IMR-90 (cell line): ENCODE measurements around the gene ZNF573. TPM values are rescaled to one million over a fixed set of nuclear protein-coding genes. Genes with fewer than 3 reads are reported as not detected.
"Not testable (repeated sequence)": the region's sequence is repeated elsewhere in the genome, so short reads cannot be mapped to it uniquely, and the experiment has no call there.

Experiments used
- ATAC-seq: fragments of 200-7000 bp; cut with Tn5 transposase; 2 replicates; pipeline ENCODE4 v1.9.1; 2020; ENCODE audit warnings: low read depth, mild to moderate bottlenecking, moderate library complexity
- BruUV-seq: library from RNA; stranded (reverse); fragments of 400-500 nt; replicated peaks from 2 replicates; lab custom pipeline; 2021; lab: Mats Ljungman, UMichigan
- CTCF ChIA-PET: fragments of 300-600 bp; formaldehyde crosslinking; extraction: SDS; loops from one replicate; lab custom pipeline; 2021; ENCODE audit warnings: antibody characterized with exemption; lab: Yijun Ruan, JAX
- POLR2A ChIA-PET: fragments of 300-600 bp; sonication (Branson Sonifier 250); formaldehyde crosslinking; loops from one replicate; lab custom pipeline; 2022; ENCODE audit warnings: antibody characterized with exemption; ENCODE audit not compliant: unreplicated experiment; lab: Charles Lee
- DNase-seq: peaks from one replicate; pipeline ENCODE4 v3.0.0; 2013
- H2AFZ ChIP-seq: replicated peaks from 2 replicates; pipeline ENCODE3; 2013; ENCODE audit warnings: low read length, mild to moderate bottlenecking; ENCODE audit not compliant: poor library complexity
- H2AK5ac ChIP-seq: 2 replicates; pipeline ENCODE4 v1.6.1; 2013; ENCODE audit warnings: low read depth, low read length, inconsistent platforms
- H2AK9ac ChIP-seq: replicated peaks from 2 replicates; pipeline ENCODE3; 2013; ENCODE audit warnings: mild to moderate bottlenecking, low read depth, low read length, moderate library complexity; ENCODE audit not compliant: poor library complexity
- H2BK120ac ChIP-seq: 2 replicates; pipeline ENCODE4 v1.6.1; 2013; ENCODE audit warnings: low read depth, low read length, inconsistent platforms
- H2BK15ac ChIP-seq: 3 replicates; pipeline ENCODE4 v1.6.1; 2013; ENCODE audit warnings: low read depth, low read length, inconsistent platforms
- H2BK20ac ChIP-seq: 2 replicates; pipeline ENCODE4 v1.6.1; 2013; ENCODE audit warnings: low read depth, mild to moderate bottlenecking, inconsistent platforms, low read length, moderate library complexity
- H2BK5ac ChIP-seq: 2 replicates; pipeline ENCODE4 v1.6.1; 2013; ENCODE audit warnings: mild to moderate bottlenecking, low read depth, low read length, inconsistent platforms; ENCODE audit not compliant: poor library complexity, severe bottlenecking
- H3K14ac ChIP-seq: replicated peaks from 2 replicates; pipeline ENCODE4 v1.6.1; 2013; ENCODE audit warnings: low read depth, low read length, inconsistent platforms
- H3K18ac ChIP-seq: 2 replicates; pipeline ENCODE4 v1.6.1; 2013; ENCODE audit warnings: low read depth, low read length, control low read depth
- H3K23ac ChIP-seq: 2 replicates; pipeline ENCODE4 v1.6.1; 2013; ENCODE audit warnings: low read depth, low read length, inconsistent platforms
- H3K27ac ChIP-seq: 2 replicates; pipeline ENCODE4 v1.5.1; 2013; ENCODE audit warnings: mild to moderate bottlenecking, control low read depth, low read length; ENCODE audit not compliant: insufficient read depth
- H3K27me3 ChIP-seq: 2 replicates; pipeline ENCODE4 v1.6.1; 2013; ENCODE audit warnings: low read length; ENCODE audit not compliant: control insufficient read depth, insufficient read depth
- H3K36me3 ChIP-seq: 2 replicates; pipeline ENCODE4 v1.6.1; 2013; ENCODE audit warnings: low read length, mixed read lengths; ENCODE audit not compliant: control insufficient read depth, insufficient read depth
- H3K4ac ChIP-seq: 2 replicates; pipeline ENCODE4 v1.6.1; 2013; ENCODE audit warnings: low read depth, low read length, inconsistent platforms
- H3K4me1 ChIP-seq: 2 replicates; pipeline ENCODE4 v1.6.1; 2013; ENCODE audit warnings: low read length, mixed read lengths; ENCODE audit not compliant: control insufficient read depth, insufficient read depth
- H3K4me2 ChIP-seq: 2 replicates; pipeline ENCODE4 v1.6.1; 2013; ENCODE audit warnings: low read depth, mild to moderate bottlenecking, control low read depth, low read length, moderate library complexity
- H3K4me3 ChIP-seq: 2 replicates; pipeline ENCODE4 v1.5.1; 2013; ENCODE audit warnings: low read depth, mild to moderate bottlenecking, control low read depth, low read length, moderate library complexity; ENCODE audit not compliant: insufficient read depth
- H3K56ac ChIP-seq: 2 replicates; pipeline ENCODE4 v1.6.1; 2013; ENCODE audit warnings: low read length, inconsistent platforms; ENCODE audit not compliant: insufficient read depth; ENCODE audit errors: extremely low read depth
- H3K79me1 ChIP-seq, 2 experiments: 2 replicates each; pipeline ENCODE4 v1.6.1; 2013; ENCODE audit warnings: low read length in 2 of 2, inconsistent platforms in 1 of 2, low read depth in 1 of 2
- H3K9ac ChIP-seq: 2 replicates; pipeline ENCODE4 v1.6.1; 2013; ENCODE audit warnings: low read depth, low read length, control low read depth
- H3K9me1 ChIP-seq: 2 replicates; pipeline ENCODE4 v1.6.1; 2013; ENCODE audit warnings: low read length, inconsistent platforms; ENCODE audit not compliant: insufficient read depth
- H3K9me3 ChIP-seq: 2 replicates; pipeline ENCODE4 v1.6.1; 2013; ENCODE audit warnings: low read length; ENCODE audit not compliant: control insufficient read depth, insufficient read depth
- H4K20me1 ChIP-seq: 2 replicates; pipeline ENCODE4 v1.6.1; 2013; ENCODE audit warnings: low read length, inconsistent platforms; ENCODE audit not compliant: insufficient read depth
- H4K5ac ChIP-seq: 2 replicates; pipeline ENCODE4 v1.6.1; 2013; ENCODE audit warnings: mild to moderate bottlenecking, low read depth, low read length, control low read depth
- H4K8ac ChIP-seq, 2 experiments: 2 replicates each; pipeline ENCODE4 v1.6.1; 2013; ENCODE audit warnings: low read depth in 2 of 2, low read length in 2 of 2, control low read depth in 1 of 2, inconsistent platforms in 1 of 2
- H4K91ac ChIP-seq: 2 replicates; pipeline ENCODE4 v1.6.1; 2013; ENCODE audit warnings: low read depth, low read length, inconsistent platforms; ENCODE audit not compliant: insufficient read depth
- CEBPB ChIP-seq: IDR thresholded peaks from 2 replicates; pipeline ENCODE4 v1.6.1; 2012; ENCODE audit warnings: low read depth, low read length, improper control_type of control experiment
- USF2 ChIP-seq: fragments of 150-350 bp; IDR thresholded peaks from 2 replicates; pipeline ENCODE4 v1.6.1; 2017; ENCODE audit warnings: mild to moderate bottlenecking, antibody characterized with exemption, low read length, low read depth
- WGBS, 2 experiments: methylation state at CpG; one replicate each; pipeline versions ENCODE4 v1.1.5 to v1.1.7; 2013; ENCODE audit warnings: missing lambda C conversion rate in 2 of 2; ENCODE audit not compliant: insufficient read length in 1 of 2; ENCODE audit errors: extremely low coverage in 2 of 2; 5-methylcytosine and 5-hydroxymethylcytosine counted together
- dilution Hi-C: fragments of 300-500 bp; cut with HindIII; formaldehyde crosslinking; loops from one replicate; pipeline ENCODE4 v1.14.3; 2018; ENCODE audit warnings: low sequenced_read_pairs; ENCODE audit not compliant: unreplicated experiment
- in situ Hi-C: fragments of 300-500 bp; cut with MboI; formaldehyde crosslinking; loops from 3 replicates; pipeline ENCODE4 v1.14.3; 2019; ENCODE audit warnings: low sequenced_read_pairs, inconsistent platforms, mixed read lengths
- intact Hi-C: fragments of 100-400 bp; cut with micrococcal nuclease; formaldehyde crosslinking; loops from 2 replicates; pipeline ENCODE4 v1.10.0; 2022
- polyA plus RNA-seq, 3 experiments: library from polyadenylated mRNA; depleted of rRNA; stranded (reverse); fragments of >200 nt; gene quantifications; 2 replicates each; pipeline ENCODE4 v1.2.3, GENCODE V29; 2012; ENCODE audit warnings: low replicate concordance in 1 of 3
- total RNA-seq: library from RNA; depleted of rRNA; stranded (reverse); fragments of >200 nt; gene quantifications from 2 replicates; pipeline ENCODE4 v1.2.3, GENCODE V29; 2012

Gene ZNF573
- total and polyA plus RNA-seq, 2 of the 4 experiments (the other 2 are of a cell fraction) = 0.80 to 3.2 TPM

- Histone ChIP-seq H2AFZ (no peak overlapping the region), H3K4ac (no peak overlapping the region), H3K23ac (no peak overlapping the region), H3K27ac (no peak overlapping the region), H3K4me2 (no peak overlapping the region), H3K9me3 (no peaks in the 10 kb centered on the region; the same call in 1 of the 2 replicates), H3K27me3 (no peaks in the 10 kb centered on the region), H3K4me3 (no peak overlapping the region), H4K20me1 (no peaks in the 10 kb centered on the region), H3K36me3 (peaks cover 3% of the 10 kb centered on the region), H3K56ac (no peak overlapping the region), H3K79me1 (no peaks in the 10 kb centered on the region), H2AK9ac (no peak overlapping the region), H3K9ac (no peak overlapping the region), H3K14ac (no peak overlapping the region), H2BK120ac (no peak overlapping the region), H3K4me1 (no peaks in the 10 kb centered on the region), H2BK5ac (no peak overlapping the region), H4K5ac (no peak overlapping the region), H2BK20ac (no peak overlapping the region), H2AK5ac (no peak overlapping the region), H3K9me1 (no peaks in the 10 kb centered on the region), H4K8ac (no peak overlapping the region), H3K18ac (no peak overlapping the region), H4K91ac (no peak overlapping the region), H2BK15ac (no peak overlapping the region)
- dilution Hi-C loops = no loop called here
- in situ Hi-C loops = no loop called here
- TF ChIP-seq USF2 (no peak), CEBPB (peak; percentile 69; the same call in 1 of the 2 replicates)
- BruUV-seq = no TSS peak
- ATAC-seq (no peak), DNase-seq (peak; percentile 33)
- intact Hi-C loops = loop anchor here (2.0 kb wide), 1 partner anchor 13 kb away; no protein-coding TSS in a partner anchor
- WGBS, 2 experiments = no CpG with 5 or more reads among the region's 1 CpG
- CTCF ChIA-PET = no interaction called here
- POLR2A ChIA-PET = no interaction called here
Observed at GRCh38 chr19:37763488-37763887, 15.9 kb downstream of the ZNF573 start.

GRCh38 chr19:37757683-37758082 is 21.7 kb downstream of the ZNF573 start:
- CTCF ChIA-PET, H3K79me1 ChIP-seq, H3K4me3 ChIP-seq, H2AK5ac ChIP-seq, H3K4ac ChIP-seq, H3K14ac ChIP-seq, dilution Hi-C loops, H4K5ac ChIP-seq, H2BK20ac ChIP-seq, H3K36me3 ChIP-seq, H3K9ac ChIP-seq, H3K9me1 ChIP-seq, H3K4me1 ChIP-seq, BruUV-seq, H2AK9ac ChIP-seq, H2BK5ac ChIP-seq, H4K91ac ChIP-seq, H3K4me2 ChIP-seq, H2BK15ac ChIP-seq, H3K9me3 ChIP-seq, POLR2A ChIA-PET, H3K23ac ChIP-seq, DNase-seq, H4K8ac ChIP-seq, H2AFZ ChIP-seq, H3K18ac ChIP-seq, H2BK120ac ChIP-seq, intact Hi-C loops, H3K27me3 ChIP-seq, H3K56ac ChIP-seq, H4K20me1 ChIP-seq, H3K27ac ChIP-seq, in situ Hi-C loops, ATAC-seq: not testable (repeated sequence)
- no CpG with 5 or more reads among the region's 4 CpGs for WGBS, 2 experiments
